ENCODE data around the gene MORF4L1. TPM values are rescaled to one million over a fixed set of nuclear protein-coding genes. Genes with fewer than 3 reads are reported as not detected.
"Not testable (repeated sequence)": the region's sequence is repeated elsewhere in the genome, so short reads cannot be mapped to it uniquely, and the experiment has no call there.

Gene MORF4L1
- total RNA-seq, 1 donor from 2014 or later = 382 TPM

GRCh38 chr15:78923480-78924360, 51.0 kb downstream of the MORF4L1 start:
- Histone ChIP-seq H3K4me3 (ENCODE audit: low read length in 3 of 3) (no peak overlapping the region), H3K4me1 (ENCODE audit: control insufficient read depth in 3 of 3, insufficient read depth in 3 of 3, low read length in 3 of 3) (no peaks in the 10 kb centered on the region), H3K27ac (ENCODE audit: low read depth, low read length) (no peak overlapping the region), H3K27me3 (ENCODE audit: control insufficient read depth in 3 of 3, insufficient read depth in 3 of 3, low read length in 3 of 3) (no peaks in the 10 kb centered on the region), H3K36me3 (ENCODE audit: control insufficient read depth in 3 of 3, insufficient read depth in 3 of 3, low read length in 3 of 3) (peaks cover 38 to 62% (median 45%) of the 10 kb centered on the region in 3 donors), H3K9me3 (ENCODE audit: control insufficient read depth in 3 of 3, low read length in 3 of 3) (no peaks in the 10 kb centered on the region), H3K9ac (ENCODE audit: low read depth in 1 of 3, low read length in 3 of 3) (no peak overlapping the region)

DNA sequence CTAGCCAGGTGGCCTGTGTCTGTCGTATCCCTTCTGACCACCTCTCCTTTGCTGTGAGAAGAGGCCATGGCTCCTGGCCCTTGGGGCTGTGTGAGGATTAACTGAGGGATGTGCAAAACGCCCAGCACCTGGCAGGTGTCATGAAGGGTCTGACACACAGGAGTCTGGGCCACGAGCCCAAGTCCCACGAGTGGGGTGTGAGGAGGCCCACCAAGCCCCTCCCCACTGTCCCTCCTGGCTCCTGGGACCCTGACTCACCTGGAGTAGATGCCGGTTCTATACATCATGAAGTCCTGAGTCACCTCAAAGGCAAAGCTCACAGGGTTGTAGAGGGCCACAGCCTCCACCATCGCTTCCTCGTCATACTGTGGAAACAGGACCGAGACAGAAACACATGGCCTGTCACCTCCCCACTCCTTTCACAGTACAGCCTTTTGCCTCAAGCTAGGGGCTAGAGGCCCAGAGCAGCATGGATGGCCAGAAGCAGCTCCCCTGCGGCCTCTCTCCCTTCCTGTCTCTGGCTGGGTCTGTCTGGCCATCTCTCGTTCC, 52.5 kb downstream of the MORF4L1 start:
- peaks cover 38 to 53% (median 43%) of the 10 kb centered on the region in 3 donors for H3K36me3 ChIP-seq (ENCODE audit: control insufficient read depth in 3 of 3, insufficient read depth in 3 of 3, low read length in 3 of 3)
- H3K27ac ChIP-seq (ENCODE audit: low read depth, low read length) = no peak overlapping the region
- H3K4me3 ChIP-seq (ENCODE audit: low read length in 3 of 3) = no peak overlapping the region
- no peaks in the 10 kb centered on the region for H3K27me3 ChIP-seq (ENCODE audit: control insufficient read depth in 3 of 3, insufficient read depth in 3 of 3, low read length in 3 of 3)
- H3K4me1 ChIP-seq (ENCODE audit: control insufficient read depth in 3 of 3, insufficient read depth in 3 of 3, low read length in 3 of 3) = no peaks in the 10 kb centered on the region
- no peak overlapping the region for H3K9ac ChIP-seq (ENCODE audit: low read depth in 1 of 3, low read length in 3 of 3)
- no peaks in the 10 kb centered on the region for H3K9me3 ChIP-seq (ENCODE audit: control insufficient read depth in 3 of 3, low read length in 3 of 3)

DNA sequence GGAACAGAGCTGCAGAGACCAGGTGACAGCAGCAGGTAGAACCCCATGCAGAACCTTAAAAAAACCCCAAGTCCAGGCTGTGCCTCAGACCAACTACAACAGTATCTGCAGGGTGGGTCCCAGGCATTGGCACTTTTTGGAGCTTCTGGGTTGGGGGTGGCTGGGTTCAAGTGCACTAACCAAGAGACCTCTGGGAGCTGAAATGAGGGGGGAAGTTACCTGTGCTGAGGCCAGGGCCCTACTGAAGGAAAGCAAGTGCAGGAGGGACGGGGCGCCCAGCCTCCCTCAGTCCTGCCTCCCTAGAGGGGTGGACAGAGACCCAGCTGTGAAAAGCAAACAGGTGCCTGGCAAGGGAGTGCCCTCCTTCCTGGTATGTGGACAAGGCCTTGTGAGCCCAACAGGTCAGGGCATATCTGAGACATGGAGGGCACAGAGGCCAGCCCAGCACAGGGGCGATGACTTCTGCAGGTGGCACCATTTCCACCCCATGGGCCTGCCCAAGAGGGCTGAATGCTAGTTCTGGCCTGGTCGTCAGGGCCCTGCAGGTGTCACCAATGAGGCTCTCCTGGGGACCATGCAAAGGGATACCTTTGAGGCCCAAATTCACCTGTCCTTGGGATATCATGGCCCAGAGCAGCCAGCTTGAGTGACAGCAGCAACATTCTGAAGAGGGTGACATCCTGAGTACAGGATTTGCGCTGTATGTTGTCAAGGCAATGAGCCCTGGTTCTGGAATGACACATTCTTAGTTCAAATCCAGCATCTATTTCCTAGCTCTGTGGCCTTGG, 53.5 kb downstream of the MORF4L1 start:
- H3K4me1 ChIP-seq (ENCODE audit: control insufficient read depth in 3 of 3, insufficient read depth in 3 of 3, low read length in 3 of 3) = peaks cover 6 to 7% (median 7%) of the 10 kb centered on the region in 3 donors
- no peaks in the 10 kb centered on the region for H3K27me3 ChIP-seq (ENCODE audit: control insufficient read depth in 3 of 3, insufficient read depth in 3 of 3, low read length in 3 of 3)
- peaks cover 35 to 50% (median 41%) of the 10 kb centered on the region in 3 donors for H3K36me3 ChIP-seq (ENCODE audit: control insufficient read depth in 3 of 3, insufficient read depth in 3 of 3, low read length in 3 of 3)
- no peak overlapping the region for H3K9ac ChIP-seq (ENCODE audit: low read depth in 1 of 3, low read length in 3 of 3)
- H3K27ac ChIP-seq (ENCODE audit: low read depth, low read length) = no peak overlapping the region
- no peaks in the 10 kb centered on the region for H3K9me3 ChIP-seq (ENCODE audit: control insufficient read depth in 3 of 3, low read length in 3 of 3)
- no peak overlapping the region for H3K4me3 ChIP-seq (ENCODE audit: low read length in 3 of 3)

GRCh38 chr15:78927077-78927790, 54.5 kb downstream of the MORF4L1 start:
- Histone ChIP-seq H3K9ac (ENCODE audit: low read depth in 1 of 3, low read length in 3 of 3) (no peak overlapping the region), H3K27me3 (ENCODE audit: control insufficient read depth in 3 of 3, insufficient read depth in 3 of 3, low read length in 3 of 3) (no peaks in the 10 kb centered on the region), H3K36me3 (ENCODE audit: control insufficient read depth in 3 of 3, insufficient read depth in 3 of 3, low read length in 3 of 3) (peaks cover 26 to 40% (median 30%) of the 10 kb centered on the region in 3 donors), H3K27ac (ENCODE audit: low read depth, low read length) (no peak overlapping the region), H3K4me1 (ENCODE audit: control insufficient read depth in 3 of 3, insufficient read depth in 3 of 3, low read length in 3 of 3) (peaks cover 14 to 17% (median 15%) of the 10 kb centered on the region in 3 donors), H3K4me3 (ENCODE audit: low read length in 3 of 3) (no peak overlapping the region), H3K9me3 (ENCODE audit: control insufficient read depth in 3 of 3, low read length in 3 of 3) (no peaks in the 10 kb centered on the region)

DNA sequence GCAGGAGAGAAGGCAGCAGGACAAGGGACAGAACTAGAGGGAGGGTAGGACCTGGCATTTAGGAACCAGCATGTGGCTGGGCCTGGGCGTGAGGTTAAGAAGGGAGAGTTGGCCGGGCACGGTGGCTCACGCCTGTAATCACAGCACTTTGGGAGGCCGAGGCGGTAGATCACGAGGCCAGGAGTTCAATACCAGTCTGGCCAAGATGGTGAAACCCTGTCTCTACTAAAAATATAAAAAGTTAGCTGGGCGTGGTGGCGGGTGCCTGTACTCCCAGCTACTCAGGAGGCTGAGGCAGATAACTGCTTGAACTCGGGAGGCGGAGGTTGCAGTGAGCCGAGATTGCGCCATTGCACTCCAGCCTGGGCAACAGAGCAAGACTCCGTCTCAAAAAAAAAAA, 55.5 kb downstream of the MORF4L1 start:
- H3K9ac ChIP-seq (ENCODE audit: low read depth in 1 of 3, low read length in 3 of 3); H3K27ac ChIP-seq (ENCODE audit: low read depth, low read length); H3K9me3 ChIP-seq (ENCODE audit: control insufficient read depth in 3 of 3, low read length in 3 of 3); H3K27me3 ChIP-seq (ENCODE audit: control insufficient read depth in 3 of 3, insufficient read depth in 3 of 3, low read length in 3 of 3); H3K4me3 ChIP-seq (ENCODE audit: low read length in 3 of 3): not testable (repeated sequence)
- Histone ChIP-seq H3K36me3 (ENCODE audit: control insufficient read depth in 3 of 3, insufficient read depth in 3 of 3, low read length in 3 of 3) (peaks cover 20 to 30% (median 23%) of the 10 kb centered on the region in 3 donors), H3K4me1 (ENCODE audit: control insufficient read depth in 3 of 3, insufficient read depth in 3 of 3, low read length in 3 of 3) (peaks cover 14 to 19% (median 16%) of the 10 kb centered on the region in 3 donors)

- Histone ChIP-seq H3K36me3 (ENCODE audit: control insufficient read depth in 3 of 3, insufficient read depth in 3 of 3, low read length in 3 of 3) (peaks cover 20 to 28% (median 21%) of the 10 kb centered on the region in 3 donors), H3K9me3 (ENCODE audit: control insufficient read depth in 3 of 3, low read length in 3 of 3) (no peaks in the 10 kb centered on the region), H3K27me3 (ENCODE audit: control insufficient read depth in 3 of 3, insufficient read depth in 3 of 3, low read length in 3 of 3) (peaks cover 0 to 3% (median 0%) of the 10 kb centered on the region in 3 donors), H3K4me1 (ENCODE audit: control insufficient read depth in 3 of 3, insufficient read depth in 3 of 3, low read length in 3 of 3) (peaks cover 18 to 23% (median 21%) of the 10 kb centered on the region in 3 donors), H3K4me3 (ENCODE audit: low read length in 3 of 3) (no peak overlapping the region), H3K27ac (ENCODE audit: low read depth, low read length) (no peak overlapping the region), H3K9ac (ENCODE audit: low read depth in 1 of 3, low read length in 3 of 3) (no peak overlapping the region)
These were observed 56.0 kb downstream of the MORF4L1 start for GRCh38 chr15:78928616-78929093.

- Histone ChIP-seq H3K9me3 (ENCODE audit: control insufficient read depth in 3 of 3, low read length in 3 of 3) (no peaks in the 10 kb centered on the region), H3K36me3 (ENCODE audit: control insufficient read depth in 3 of 3, insufficient read depth in 3 of 3, low read length in 3 of 3) (peaks cover 20 to 28% (median 21%) of the 10 kb centered on the region in 3 donors), H3K4me3 (ENCODE audit: low read length in 3 of 3) (no peak overlapping the region), H3K27me3 (ENCODE audit: control insufficient read depth in 3 of 3, insufficient read depth in 3 of 3, low read length in 3 of 3) (peaks cover 0 to 7% (median 2%) of the 10 kb centered on the region in 3 donors), H3K9ac (ENCODE audit: low read depth in 1 of 3, low read length in 3 of 3) (no peak overlapping the region), H3K4me1 (ENCODE audit: control insufficient read depth in 3 of 3, insufficient read depth in 3 of 3, low read length in 3 of 3) (peaks cover 23 to 31% (median 28%) of the 10 kb centered on the region in 3 donors), H3K27ac (ENCODE audit: low read depth, low read length) (no peak overlapping the region)
These were observed 57.0 kb downstream of the MORF4L1 start for GRCh38 chr15:78929536-78930264.

DNA sequence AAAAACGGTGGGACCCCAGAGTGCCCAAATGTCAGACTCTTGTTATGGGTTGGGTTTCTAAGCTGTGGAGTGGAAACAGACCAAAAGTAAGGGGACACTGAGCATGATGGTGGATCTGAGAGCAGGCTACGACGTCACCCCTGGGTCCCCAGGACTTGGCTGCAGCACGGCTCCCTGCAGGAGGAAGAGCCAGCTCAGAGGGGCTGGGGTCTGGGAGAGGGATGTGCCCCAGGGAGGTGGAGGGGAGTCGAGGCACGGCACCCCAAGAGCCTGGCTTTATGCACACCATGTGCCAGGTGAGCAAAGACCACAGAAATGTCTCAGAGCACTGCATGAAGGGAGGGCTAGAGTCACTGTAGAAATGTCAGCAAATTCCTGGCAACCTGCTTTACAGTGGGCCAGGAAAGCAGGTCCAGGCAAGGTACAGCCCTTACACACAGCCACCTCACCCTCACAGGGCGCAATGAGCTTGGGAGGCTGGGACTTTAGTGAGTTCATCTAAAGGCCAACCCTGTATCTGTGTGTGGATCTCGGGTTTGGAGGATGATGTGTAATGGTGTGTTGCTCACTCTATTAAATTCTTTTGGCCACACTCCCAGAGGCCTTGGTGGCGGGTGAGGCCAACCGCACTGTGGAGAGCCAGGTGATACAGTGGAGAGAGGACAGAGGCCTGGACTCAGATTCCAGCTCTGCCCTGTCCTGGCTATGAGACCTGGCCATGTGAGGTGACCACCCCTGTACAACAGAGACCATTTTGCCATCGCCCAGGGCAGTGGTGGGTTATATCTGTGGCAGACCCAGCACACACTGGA, 58.1 kb downstream of the MORF4L1 start:
- peak overlapping the region; percentile 30 for H3K27ac ChIP-seq (ENCODE audit: low read depth, low read length)
- peaks cover 23 to 31% (median 30%) of the 10 kb centered on the region in 3 donors for H3K4me1 ChIP-seq (ENCODE audit: control insufficient read depth in 3 of 3, insufficient read depth in 3 of 3, low read length in 3 of 3)
- no peak overlapping the region for H3K4me3 ChIP-seq (ENCODE audit: low read length in 3 of 3)
- H3K27me3 ChIP-seq (ENCODE audit: control insufficient read depth in 3 of 3, insufficient read depth in 3 of 3, low read length in 3 of 3) = peaks cover 0 to 7% (median 2%) of the 10 kb centered on the region in 3 donors
- H3K9ac ChIP-seq (ENCODE audit: low read depth in 1 of 3, low read length in 3 of 3) = peak overlapping the region in 1 of 3 donors; percentile 57
- no peaks in the 10 kb centered on the region for H3K9me3 ChIP-seq (ENCODE audit: control insufficient read depth in 3 of 3, low read length in 3 of 3)
- H3K36me3 ChIP-seq (ENCODE audit: control insufficient read depth in 3 of 3, insufficient read depth in 3 of 3, low read length in 3 of 3) = peaks cover 13 to 19% (median 17%) of the 10 kb centered on the region in 3 donors
